ENCODE measurements around the gene FHL1.
A peak's percentile ranks its signal among the peaks of the same experiment; 100 is the strongest.
"Not testable (repeated sequence)": the region's sequence is repeated elsewhere in the genome, so short reads cannot be mapped to it uniquely, and the experiment has no call there.

FHL1 gene

GRCh38 chrX:136147976-136148375, 643 bp downstream of the FHL1 start:
- no peak for DNase-seq

- no peak for DNase-seq
Measured at GRCh38 chrX:136148391-136148790, 1.1 kb downstream of the FHL1 start.

GRCh38 chrX:136154998-136155397, 7.7 kb downstream of the FHL1 start:
- no peak for DNase-seq

GRCh38 chrX:136156560-136157117, 9.3 kb downstream of the FHL1 start:
- no peak for DNase-seq

GRCh38 chrX:136157187-136157586, 9.9 kb downstream of the FHL1 start:
- DNase-seq = no peak

- no peak for DNase-seq
Measured at GRCh38 chrX:136158685-136159084, 11.4 kb downstream of the FHL1 start.

- DNase-seq = no peak
Measured at GRCh38 chrX:136159611-136160025, 12.3 kb downstream of the FHL1 start.

GRCh38 chrX:136162827-136163570, 15.7 kb downstream of the FHL1 start:
- DNase-seq = peak; percentile 8 to 49 (median 22)

- DNase-seq = no peak
Measured at GRCh38 chrX:136163689-136164088, 16.4 kb downstream of the FHL1 start.

- no peak for DNase-seq
Measured at GRCh38 chrX:136165406-136165805, 18.1 kb downstream of the FHL1 start.

GRCh38 chrX:136166221-136166855, 19.0 kb downstream of the FHL1 start:
- no peak for DNase-seq

- not testable (repeated sequence) for DNase-seq
Measured at GRCh38 chrX:136167989-136168388, 20.7 kb downstream of the FHL1 start.

GRCh38 chrX:136168929-136169735, 21.8 kb downstream of the FHL1 start:
- DNase-seq = no peak

- DNase-seq = no peak
Measured at GRCh38 chrX:136170139-136170800, 22.9 kb downstream of the FHL1 start.

- no peak for DNase-seq
Measured at GRCh38 chrX:136171420-136171819, 24.1 kb downstream of the FHL1 start.

GRCh38 chrX:136176399-136176825, 29.1 kb downstream of the FHL1 start:
- no peak for DNase-seq

GRCh38 chrX:136179133-136179532, 31.8 kb downstream of the FHL1 start:
- no peak for DNase-seq

GRCh38 chrX:136182414-136182813, 35.1 kb downstream of the FHL1 start:
- no peak for DNase-seq

- no peak for DNase-seq
Measured at GRCh38 chrX:136183172-136183571, 35.8 kb downstream of the FHL1 start.

GRCh38 chrX:136183917-136184316, 36.6 kb downstream of the FHL1 start:
- DNase-seq = no peak

- no peak for DNase-seq
Measured at GRCh38 chrX:136185401-136186022, 38.2 kb downstream of the FHL1 start.

- no peak for DNase-seq
Measured at GRCh38 chrX:136186023-136186413, 38.7 kb downstream of the FHL1 start.

All from stimulated activated naive CD4-positive, alpha-beta T cell (primary cell).